ENCODE results near the gene RAD51B.
"Not testable (repeated sequence)": the region's sequence is repeated elsewhere in the genome, so short reads cannot be mapped to it uniquely, and the experiment has no call there.

The RAD51B gene

DNA sequence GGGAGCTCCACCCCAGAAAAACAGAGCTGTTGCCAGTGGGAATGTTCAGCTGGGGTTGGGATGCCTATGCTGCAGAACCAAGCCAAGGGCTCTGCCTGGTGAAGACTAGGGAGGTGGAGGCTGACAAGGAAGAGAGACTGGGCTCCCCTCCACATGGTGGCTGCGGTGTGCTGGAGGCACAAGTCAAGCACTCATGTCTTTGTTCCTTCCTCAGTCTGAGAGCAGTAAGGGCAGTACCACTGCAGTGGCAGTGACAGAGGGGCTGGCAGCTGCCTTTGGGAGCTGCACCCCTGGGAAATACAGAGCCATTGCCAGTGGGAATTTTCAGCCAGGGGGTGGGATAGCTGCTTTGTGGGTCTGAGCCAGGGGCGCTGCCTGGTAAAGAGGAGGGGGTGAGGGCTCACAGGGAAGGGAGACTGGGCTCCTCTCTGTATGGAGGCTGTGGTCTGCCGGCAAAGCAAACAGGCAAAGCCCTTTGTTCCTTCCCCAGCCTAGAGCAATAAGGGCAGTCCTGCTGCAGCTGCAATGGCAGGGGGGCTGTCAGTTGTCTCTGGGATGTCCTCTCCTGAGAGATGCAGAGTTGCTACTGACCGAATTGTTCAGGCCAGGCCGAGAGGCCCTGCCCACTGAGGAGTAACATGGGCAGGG, 255.9 kb downstream of the RAD51B start:
- DNase-seq (ENCODE audit: low read depth in 2 of 2) = no peak

DNA sequence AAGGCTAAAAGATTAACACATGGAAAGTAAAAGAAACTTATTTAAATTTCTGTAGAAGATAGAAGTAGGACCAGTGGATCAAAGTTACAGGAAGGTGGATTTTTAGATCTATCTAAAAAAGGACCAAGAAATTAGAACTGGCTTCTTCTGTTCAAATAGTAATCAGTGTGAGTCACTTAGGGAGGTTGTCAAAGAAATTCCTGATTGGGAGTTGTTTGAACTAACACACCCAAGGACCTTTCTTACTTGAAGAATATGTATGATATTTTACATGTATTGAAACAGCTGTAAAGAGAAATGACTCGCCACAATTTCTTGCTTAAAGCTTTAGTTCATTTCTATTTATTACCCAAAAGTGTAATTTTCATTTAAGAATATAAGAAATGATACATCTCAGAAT, 256.9 kb downstream of the RAD51B start:
- no peak for DNase-seq (ENCODE audit: low read depth in 2 of 2)

DNA sequence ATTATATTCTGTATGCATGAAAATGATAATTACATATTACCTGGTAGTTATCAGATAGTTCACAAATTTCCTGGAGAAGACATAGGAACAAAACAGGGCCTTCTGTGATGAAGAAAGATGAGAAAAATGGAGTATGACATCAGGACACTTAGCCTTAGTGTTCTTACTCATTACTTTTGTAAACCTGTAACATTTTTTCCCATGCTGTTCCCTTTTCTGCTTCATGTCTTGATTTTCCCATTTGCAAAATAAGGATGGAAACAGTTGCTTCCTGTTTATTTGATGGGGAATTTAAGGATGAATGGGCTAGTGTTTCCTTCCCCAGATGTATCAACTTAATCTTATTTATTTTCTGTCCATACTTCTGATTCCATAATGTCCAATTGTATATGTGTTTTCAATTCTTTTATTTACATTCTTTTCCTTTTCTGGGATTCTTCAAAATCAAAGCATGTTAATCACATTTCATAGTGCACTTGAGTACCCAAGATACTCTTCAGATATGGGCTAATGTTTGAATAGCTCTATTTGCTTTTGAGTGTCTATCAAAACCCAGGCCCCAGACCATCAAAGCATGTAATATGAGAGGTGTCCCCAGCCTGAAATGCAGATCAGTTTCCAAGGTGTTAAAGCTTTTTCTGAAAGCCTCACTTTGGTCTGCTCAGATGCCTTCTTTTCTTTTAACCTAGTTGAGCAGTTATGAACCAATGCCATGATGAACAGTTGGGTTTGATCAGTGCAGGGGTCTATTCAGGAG, 260.5 kb downstream of the RAD51B start:
- no peak for DNase-seq (ENCODE audit: low read depth in 2 of 2)

DNA sequence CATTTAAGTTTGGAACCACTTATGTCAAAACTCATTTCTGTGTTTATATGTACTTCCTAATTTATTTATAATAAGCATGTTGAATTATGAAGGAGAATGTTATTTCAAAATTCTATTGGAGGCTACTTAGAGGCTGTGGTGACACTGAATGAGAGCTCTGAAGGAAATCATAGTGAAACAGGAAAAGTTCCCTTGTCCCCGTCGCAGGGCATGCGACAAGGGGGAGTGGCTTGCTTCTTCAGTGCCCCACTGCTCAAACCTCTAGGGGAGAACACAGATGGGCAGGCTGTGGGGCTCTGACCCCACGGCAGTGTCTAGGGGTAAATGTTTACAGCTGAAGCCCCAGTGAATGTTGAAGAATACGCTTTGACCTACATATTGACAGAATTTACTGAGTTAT, 261.9 kb downstream of the RAD51B start:
- no peak for DNase-seq (ENCODE audit: low read depth in 2 of 2)

DNA sequence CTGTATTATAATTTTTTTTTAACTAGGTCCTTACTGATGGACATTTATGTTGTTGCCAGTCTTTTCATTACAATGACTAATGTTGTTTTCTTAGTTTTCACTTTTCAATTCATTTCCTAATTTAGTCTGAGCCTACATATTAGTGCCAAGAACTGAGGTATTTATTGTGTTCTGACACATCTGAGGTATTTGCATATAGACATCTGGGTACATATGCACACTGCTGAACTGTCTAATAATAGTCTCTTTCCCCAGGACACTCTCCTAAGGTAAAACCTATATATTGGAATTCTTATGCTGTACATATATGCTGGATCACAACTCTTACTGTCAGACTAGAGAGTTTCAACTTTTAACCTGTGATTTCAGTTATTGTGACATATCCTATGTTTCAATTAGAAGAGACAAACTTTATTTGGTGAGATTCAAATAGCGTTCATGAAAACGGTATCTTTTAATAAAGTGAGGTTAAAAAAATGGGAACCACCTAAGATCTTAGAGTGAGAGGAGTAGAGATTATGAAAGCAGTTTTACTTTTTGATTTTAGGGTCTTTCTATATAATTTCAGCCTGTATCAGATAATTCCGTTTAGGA, 263.2 kb downstream of the RAD51B start:
- DNase-seq (ENCODE audit: low read depth in 2 of 2) = no peak

DNA sequence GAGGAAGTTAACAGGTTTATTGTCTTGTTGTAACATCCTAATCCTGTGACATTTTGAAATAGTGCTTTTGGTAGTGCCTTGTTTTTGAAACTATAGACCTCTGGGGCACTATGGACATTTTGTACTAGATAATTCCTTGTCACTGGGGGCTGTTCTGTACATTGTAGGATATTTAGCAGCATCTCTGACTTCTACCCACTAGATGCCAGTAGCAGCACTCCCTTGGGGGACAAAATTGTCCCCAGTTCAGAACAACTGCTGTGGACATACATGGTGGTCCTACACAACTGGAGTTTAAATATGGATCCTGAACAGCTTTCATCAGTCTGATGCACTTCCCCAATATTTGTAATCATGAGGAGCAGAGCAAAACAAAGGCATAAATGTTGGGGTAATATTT, 264.7 kb downstream of the RAD51B start:
- no peak for DNase-seq (ENCODE audit: low read depth in 2 of 2)

DNA sequence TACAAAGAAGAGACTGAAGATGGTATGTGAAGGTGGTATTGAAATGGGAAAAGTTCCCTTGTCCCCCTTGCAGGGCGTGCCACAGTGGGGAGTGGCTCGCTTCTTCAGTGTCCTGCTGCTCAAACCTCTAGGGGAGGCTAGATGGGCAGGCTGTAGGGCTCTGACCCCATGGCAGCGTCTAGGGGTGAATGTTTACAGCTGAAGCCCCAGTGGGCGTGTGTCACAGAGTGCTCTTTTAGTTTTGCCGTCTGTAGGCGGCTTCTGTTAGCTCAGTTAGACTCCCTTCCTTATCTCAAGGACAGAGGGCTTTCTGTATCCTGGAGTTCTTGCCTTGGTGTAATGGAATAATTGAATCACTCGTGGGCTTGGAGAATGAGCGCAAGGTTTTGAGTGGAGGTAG, 266.2 kb downstream of the RAD51B start:
- DNase-seq (ENCODE audit: low read depth in 2 of 2) = no peak

DNA sequence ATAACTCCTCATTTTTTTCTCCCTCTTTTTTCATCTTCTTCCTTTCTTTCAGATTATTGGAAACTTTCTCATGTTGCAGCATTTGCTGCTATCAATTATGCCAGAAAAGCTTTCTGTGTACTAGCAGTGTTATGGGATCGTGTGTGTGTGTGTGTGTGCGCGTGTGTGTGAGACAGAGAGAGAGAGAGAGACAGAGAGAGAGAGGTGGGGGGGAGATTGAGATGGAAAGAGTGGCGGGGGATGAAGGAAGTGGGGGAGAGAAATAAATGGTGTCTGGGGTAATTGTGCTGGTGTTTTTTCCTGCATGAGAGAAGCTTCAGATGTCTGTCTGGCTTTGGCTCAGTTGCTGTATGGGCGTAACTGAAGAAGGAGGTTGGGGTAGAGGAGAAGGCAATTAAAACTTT, 268.9 kb downstream of the RAD51B start:
- DNase-seq (ENCODE audit: low read depth in 2 of 2) = no peak

DNA sequence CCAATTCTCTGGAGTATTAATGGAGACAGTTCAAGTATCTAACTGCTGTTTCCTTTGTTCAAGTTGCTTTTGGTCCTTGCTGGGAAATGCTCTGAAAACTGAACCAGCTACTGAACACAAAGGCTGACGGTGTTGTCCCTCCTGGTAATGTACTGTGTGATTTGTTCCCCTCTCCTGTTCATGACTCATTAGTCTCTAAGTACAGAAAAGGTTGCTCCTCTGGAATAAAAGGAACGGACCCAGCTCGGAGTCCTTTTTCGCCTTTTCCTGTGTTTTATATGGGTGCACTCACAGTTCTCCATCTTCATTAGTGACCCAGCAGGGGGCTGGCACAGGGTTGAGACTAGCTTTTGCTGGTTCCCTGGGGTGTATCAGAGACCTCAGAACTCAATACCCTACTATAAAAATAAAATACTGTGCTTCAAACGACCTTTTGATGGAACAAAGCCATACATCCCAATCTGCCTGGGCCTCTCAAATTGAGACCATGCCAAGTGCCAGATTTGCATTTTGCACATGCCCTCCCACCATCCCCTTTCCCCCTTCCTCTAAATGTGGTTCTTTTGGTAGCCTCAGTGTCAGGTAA, 269.7 kb downstream of the RAD51B start:
- DNase-seq (ENCODE audit: low read depth in 2 of 2) = no peak

DNA sequence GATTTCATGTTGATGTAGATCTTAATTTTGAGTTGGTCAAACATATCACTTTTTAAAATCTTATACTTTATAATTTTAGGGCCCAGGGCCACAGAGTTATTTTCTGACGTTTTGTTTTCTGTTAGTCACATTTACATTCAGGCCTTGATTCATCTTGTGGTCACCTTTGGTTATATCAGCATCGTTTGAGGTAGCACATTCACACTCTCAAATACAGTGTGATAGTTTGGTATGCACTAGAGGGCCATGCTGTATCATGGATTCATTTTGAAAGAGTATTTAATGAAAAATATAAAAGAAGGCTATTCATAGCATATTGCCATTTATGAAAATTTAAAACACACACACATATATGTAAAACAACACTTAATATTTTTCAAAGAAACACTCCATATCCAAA, 274.6 kb downstream of the RAD51B start:
- DNase-seq (ENCODE audit: low read depth in 2 of 2) = no peak

DNA sequence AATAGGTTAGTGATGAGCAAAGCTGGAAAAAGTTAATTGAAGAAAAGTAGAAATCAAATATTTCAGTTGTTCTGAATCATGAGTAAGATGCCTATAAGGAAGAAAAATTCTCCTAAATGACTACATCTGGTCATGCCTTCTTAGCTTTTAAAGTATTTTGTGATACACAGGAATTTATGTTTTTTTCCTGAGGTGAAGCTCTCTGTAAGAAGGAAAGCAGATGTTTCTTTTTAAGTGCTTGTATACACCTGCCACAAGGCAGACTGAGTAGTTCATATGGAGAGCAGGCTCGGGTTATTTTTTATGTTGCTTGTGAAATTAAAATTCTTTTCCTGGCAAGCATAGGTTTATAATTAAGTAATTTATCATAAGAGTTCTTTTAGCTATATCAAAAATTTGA, 275.2 kb downstream of the RAD51B start:
- no peak for DNase-seq (ENCODE audit: low read depth in 2 of 2)

DNA sequence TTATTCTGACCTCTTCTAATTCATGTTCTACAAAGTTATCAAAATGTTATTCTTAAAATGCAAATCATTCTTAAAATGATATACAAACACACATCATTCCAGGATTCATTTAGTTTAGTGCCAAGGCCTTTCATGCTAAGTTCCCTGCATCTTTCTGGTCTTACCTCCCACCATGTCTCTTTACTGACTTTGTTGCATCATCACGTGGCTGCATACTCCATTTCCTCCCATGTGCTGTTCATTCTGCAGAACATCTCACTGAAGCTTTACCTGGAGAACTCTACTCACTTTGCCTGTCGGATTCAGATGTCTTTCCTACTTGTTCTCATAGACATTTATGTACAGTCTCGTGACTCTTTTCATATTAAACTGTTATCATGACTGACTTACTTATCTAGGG, 278.1 kb downstream of the RAD51B start:
- no peak for DNase-seq (ENCODE audit: low read depth in 2 of 2)

DNA sequence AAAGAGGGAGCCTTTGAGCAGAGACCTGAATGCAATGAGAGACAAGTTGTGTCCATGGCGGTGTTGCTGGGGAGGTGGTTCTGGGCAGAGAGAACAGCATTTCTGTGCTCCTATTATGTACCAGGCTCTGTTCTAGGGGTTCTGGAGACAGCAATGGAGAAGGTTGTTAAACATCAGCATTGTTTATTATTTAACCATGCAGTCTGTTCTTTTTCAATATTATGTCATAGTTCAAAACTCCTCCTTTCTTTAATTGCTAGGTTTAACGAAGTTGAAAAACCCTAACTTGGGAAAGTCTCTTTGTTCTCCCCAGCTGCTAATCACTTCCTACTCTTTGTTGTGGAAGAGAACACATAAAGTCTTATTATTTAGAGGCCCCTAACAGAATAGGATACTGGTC, 279.3 kb downstream of the RAD51B start:
- no peak for DNase-seq (ENCODE audit: low read depth in 2 of 2)

DNA sequence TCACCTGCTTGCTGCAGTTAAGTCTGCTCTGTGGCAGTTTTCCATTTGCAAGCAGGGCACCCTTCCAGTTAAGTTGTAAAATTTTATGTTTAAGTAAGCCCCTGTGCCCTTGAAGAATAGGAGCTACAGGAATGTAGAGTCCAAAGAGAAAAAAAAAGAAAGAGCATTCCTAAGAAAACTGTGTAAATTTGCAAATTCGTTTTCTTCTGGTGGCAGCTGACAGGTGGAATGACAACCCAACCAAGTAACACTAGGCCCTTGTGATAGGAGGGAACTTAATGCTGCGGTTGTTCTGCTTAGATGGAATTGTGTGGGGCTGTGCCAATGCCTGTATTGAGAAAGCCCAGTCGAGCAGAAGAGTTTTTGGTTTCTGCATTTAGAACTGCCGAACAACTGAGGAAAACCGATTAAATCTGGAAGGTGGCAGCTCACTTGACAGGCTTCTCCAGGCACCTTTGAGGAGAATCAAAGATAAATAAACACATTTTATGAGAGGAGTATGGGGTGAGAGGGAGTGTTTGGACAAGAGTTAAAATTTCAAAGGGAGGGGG, 280.0 kb downstream of the RAD51B start:
- DNase-seq (ENCODE audit: low read depth in 2 of 2) = no peak

DNA sequence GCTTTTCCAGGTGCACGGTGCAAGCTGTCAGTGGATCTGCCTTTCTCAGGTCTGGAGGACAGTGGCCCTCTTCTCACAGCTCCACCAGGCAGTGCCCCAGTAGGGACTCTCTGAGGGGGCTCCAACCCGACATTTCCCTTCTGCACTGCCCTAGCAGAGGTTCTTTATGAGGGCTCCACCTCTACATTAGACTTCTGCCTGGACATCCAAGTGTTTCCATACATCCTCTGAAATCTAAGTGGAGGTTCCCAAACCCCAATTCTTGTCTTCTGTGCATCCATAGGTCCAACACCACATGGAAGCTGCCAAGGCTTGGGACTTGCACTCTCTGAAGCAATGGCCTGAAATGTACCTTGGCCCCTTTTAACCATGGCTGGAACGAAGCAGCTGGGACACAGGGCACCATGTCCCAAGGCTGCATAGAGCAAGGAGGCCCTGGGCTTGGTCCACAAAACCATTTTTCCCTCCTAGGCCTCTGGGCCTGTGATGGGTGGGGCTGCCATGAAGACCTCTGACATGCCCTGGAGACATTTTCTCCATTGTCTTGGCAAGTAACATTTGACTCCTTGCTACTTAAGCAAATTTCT, 282.2 kb downstream of the RAD51B start:
- not testable (repeated sequence) for DNase-seq (ENCODE audit: low read depth in 2 of 2)

DNA sequence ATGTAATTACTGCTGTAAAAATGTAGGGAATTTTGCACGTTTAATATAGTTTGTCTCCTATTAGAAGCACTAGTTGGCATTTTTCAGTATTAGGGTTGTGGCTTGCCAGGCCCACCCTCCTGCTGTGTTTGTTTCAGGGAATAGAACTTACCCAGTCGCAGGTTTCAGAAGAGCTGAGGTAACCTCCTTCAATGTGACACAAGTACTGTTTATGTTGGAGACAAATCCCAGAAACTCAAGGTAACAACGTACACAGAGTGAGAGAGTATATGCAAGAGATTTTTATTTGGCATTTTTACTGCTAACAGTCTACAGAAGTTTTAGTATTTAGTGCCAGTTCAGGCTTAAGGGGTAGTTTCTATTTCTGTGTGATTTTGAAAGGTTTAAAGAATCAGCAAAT, 284.3 kb downstream of the RAD51B start:
- DNase-seq (ENCODE audit: low read depth in 2 of 2) = no peak

DNA sequence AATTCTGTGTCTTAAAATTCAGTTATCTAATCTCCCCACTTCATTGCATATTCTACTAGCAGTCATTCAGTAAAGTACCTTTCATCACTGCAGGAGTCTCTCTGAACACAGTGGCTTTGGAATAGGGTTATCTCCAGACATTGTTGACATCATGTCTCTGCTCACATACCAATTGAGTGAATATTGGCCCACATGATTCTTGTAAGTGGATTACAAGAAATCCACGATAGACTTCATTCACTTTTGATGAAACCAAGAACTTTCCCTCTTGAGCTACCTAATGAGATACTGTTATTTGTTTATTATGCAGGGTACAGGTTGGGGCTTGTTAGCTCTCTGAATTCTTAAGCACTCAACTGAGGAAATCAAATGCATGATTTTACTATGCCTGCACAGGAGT, 284.9 kb downstream of the RAD51B start:
- DNase-seq (ENCODE audit: low read depth in 2 of 2) = no peak

DNA sequence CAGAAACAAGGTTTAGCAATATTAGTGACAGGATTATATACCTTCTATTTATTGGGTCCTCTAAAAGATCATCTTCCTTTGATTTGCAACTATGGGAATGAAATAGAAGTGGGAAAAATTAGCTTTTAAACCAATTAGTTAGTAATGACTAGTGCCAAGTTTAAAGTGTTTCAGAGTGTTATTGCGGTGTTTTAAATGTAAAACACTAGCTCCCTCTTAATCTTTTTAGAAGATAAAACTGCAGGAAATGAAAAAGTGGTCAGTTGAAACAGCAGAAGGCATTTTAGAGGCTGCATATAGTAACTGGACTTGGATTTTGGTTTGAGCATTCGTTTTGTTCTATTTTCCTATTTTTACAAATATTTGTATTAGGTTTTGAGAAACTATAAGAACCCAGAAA, 286.2 kb downstream of the RAD51B start:
- no peak for DNase-seq (ENCODE audit: low read depth in 2 of 2)

DNA sequence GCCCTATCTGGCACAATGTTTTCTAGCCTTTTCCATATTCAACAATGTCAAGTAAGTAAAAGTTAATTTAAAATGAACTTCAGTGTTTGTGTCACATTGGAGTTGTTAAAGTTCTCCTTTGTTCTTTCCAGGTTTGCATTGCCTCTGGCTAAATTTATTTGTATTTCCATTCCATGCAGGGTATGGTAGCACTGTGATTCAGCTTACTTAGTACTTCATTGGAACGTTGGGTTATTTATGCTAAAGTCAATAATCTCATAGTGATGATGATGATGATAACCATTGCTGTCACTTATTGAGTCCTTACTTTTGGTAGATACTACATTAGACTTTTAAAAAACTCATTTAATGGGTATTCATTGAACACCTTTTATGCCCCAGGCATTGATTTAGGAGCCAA, 286.9 kb downstream of the RAD51B start:
- DNase-seq (ENCODE audit: low read depth in 2 of 2) = no peak

DNA sequence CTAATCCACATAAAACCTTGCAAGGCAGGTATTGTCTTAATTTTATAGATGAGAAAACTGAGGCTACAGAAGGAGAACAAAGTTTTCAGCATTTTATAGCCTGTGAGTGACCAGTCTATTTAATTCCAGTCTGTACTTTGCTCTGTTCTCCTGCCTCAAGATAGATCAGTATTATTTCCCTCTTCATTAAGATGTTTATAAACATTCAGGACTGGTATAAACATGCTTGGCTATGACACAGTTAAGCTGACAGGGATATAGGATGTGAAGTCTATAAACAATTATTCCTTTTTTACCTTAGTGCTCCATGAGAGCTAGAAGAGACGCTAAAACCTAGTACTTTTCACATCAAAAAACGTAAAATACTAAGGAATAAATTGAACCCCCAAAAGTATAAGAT, 287.3 kb downstream of the RAD51B start:
- no peak for DNase-seq (ENCODE audit: low read depth in 2 of 2)

DNA sequence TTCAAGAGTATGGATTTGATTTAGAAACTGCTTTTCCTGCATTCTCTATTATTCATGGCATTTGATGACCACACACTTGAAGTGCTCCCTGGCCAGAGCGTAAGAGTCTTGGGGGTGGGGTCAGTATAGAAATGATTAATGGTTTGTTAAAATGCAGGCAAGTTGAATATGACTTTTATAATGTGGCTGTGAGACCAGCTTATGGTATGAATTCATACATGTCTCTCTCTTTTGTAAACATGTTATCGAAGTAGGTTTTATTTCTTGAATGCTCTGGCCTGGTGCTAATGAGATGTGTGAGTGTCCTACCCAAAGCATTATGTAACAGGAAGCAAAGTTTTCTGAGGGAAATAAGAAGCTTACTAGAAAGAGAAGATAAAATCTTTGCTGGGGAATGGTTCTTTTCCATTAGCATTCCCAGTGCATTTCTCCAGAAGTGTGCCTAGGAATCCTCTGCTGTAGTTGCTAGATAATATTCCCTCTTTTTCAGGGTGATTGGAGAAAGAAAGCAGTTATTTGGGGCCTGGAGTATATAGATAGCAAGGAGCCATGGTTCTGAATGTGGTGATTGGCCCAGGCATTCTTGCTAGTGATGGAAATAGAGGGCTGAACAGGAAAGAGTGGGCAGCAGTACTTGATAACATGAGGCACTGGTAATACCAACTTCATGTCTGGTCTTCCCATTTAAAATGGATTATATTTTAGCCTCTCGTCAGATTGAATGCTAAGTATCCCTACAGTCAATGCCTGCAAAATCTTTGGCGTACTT, 289.7 kb downstream of the RAD51B start:
- DNase-seq (ENCODE audit: low read depth in 2 of 2) = no peak
